Lung (tissue), 12 donors: ENCODE measurements around the gene VSIG10. TPM values are rescaled to one million over a fixed set of nuclear protein-coding genes. Genes with fewer than 3 reads are reported as not detected.
A peak's percentile ranks its signal among the peaks of the same experiment; 100 is the strongest.

Source experiments
- ATAC-seq: fragments of 200-7000 bp; cut with Tn5 transposase; one replicate; pipeline ENCODE4 v1.9.1; 2020; ENCODE audit warnings: moderate number of reproducible peaks; ENCODE audit not compliant: insufficient read depth, low FRiP score
- DNase-seq, 3 donors: peaks; one replicate each; pipeline ENCODE4 v3.0.0-alpha.2; 2013 to 2017
- H3K27ac ChIP-seq, 2 donors: one replicate each; pipeline ENCODE4 v1.5.1; 2013; ENCODE audit warnings: mild to moderate bottlenecking in 2 of 2, moderate library complexity in 2 of 2, control low read depth in 1 of 2, inconsistent platforms in 1 of 2, low read depth in 1 of 2, low read length in 1 of 2
- H3K27me3 ChIP-seq, 3 donors: one replicate each; pipeline ENCODE4 v1.5.1; 2013; ENCODE audit warnings: low read length in 2 of 3; ENCODE audit not compliant: control insufficient read depth in 3 of 3, insufficient read depth in 3 of 3
- H3K36me3 ChIP-seq, 4 donors: one replicate each; pipeline ENCODE4 v1.5.1; 2013; ENCODE audit warnings: low read length in 4 of 4, mild to moderate bottlenecking in 1 of 4, moderate library complexity in 1 of 4; ENCODE audit not compliant: control insufficient read depth in 4 of 4, insufficient read depth in 4 of 4
- H3K4me1 ChIP-seq, 5 donors: one replicate each; pipeline ENCODE4 v1.5.1; 2013; ENCODE audit warnings: low read length in 5 of 5, mild to moderate bottlenecking in 2 of 5, moderate library complexity in 1 of 5; ENCODE audit not compliant: control insufficient read depth in 5 of 5, insufficient read depth in 5 of 5
- H3K4me3 ChIP-seq: one replicate; pipeline ENCODE4 v1.5.1; 2013; ENCODE audit warnings: mild to moderate bottlenecking, control low read depth, moderate library complexity
- H3K9ac ChIP-seq, 2 donors: one replicate each; pipeline ENCODE4 v1.5.1; 2013; ENCODE audit warnings: low read length in 2 of 2, control low read depth in 1 of 2; ENCODE audit not compliant: insufficient read depth in 1 of 2
- H3K9me3 ChIP-seq, 4 donors: one replicate each; pipeline ENCODE4 v1.5.1; 2013; ENCODE audit warnings: low read length in 3 of 4, mild to moderate bottlenecking in 1 of 4, moderate library complexity in 1 of 4; ENCODE audit not compliant: control insufficient read depth in 4 of 4, insufficient read depth in 3 of 4
- CTCF ChIP-seq: IDR thresholded peaks from 2 replicates; pipeline ENCODE4 v1.5.1; 2012; ENCODE audit warnings: mild to moderate bottlenecking; ENCODE audit errors: control extremely low read depth, extremely low read depth
- WGBS, 2 donors: extraction: QIAGEN DNeasy Blood & Tissue Kit; methylation state at CpG; one replicate each; pipeline ENCODE4 v1.1.7; 2013; 5-methylcytosine and 5-hydroxymethylcytosine counted together
- polyA plus RNA-seq, 2 donors: library from polyadenylated mRNA; stranded (reverse); fragments of 200-250 nt; gene quantifications; one replicate each; pipeline ENCODE4 v1.2.1, GENCODE V29; 2013
- total RNA-seq, 2 donors: library from RNA; depleted of rRNA in 1 of 2; stranded (reverse); fragments of >200 nt in 1 of 2; gene quantifications; one replicate each; pipeline ENCODE4 v1.2.1, GENCODE V29; 2014 to 2021
- donor health status: control.
- donor health status: control.
- donor health status: Bipolar disorder and iron deficiency.
- donor health status: healthy.
- donor health status: DM: yes; HTN: yes; CAD: no.

Gene VSIG10
- total and polyA plus RNA-seq, 4 donors: 11.0 to 51.4 (median 32.2) TPM

- Histone ChIP-seq H3K36me3 (peaks cover 41 to 68% (median 58%) of the 10 kb centered on the region in 4 donors), H3K9me3 (no peaks in the 10 kb centered on the region), H3K27ac (no peak overlapping the region), H3K4me1 (no peaks in the 10 kb centered on the region), H3K9ac (no peak overlapping the region), H3K4me3 (no peak overlapping the region), H3K27me3 (no peaks in the 10 kb centered on the region)
- no peak for DNase-seq
- TF ChIP-seq CTCF: no peak
- ATAC-seq: no peak
- WGBS, 2 donors: 70 to 80% methylated on average over 6 of the region's 6 CpGs
Observed at GRCh38 chr12:118038137-118038536, 65.7 kb downstream of the VSIG10 start.

- peaks cover 37 to 68% (median 52%) of the 10 kb centered on the region in 4 donors for H3K36me3 ChIP-seq
- H3K9me3 ChIP-seq: no peaks in the 10 kb centered on the region
- H3K27me3 ChIP-seq: no peaks in the 10 kb centered on the region
- TF ChIP-seq CTCF: no peak
- ATAC-seq (no peak), DNase-seq (no peak)
- no peak overlapping the region for H3K27ac ChIP-seq
- H3K4me1 ChIP-seq: no peaks in the 10 kb centered on the region
- no peak overlapping the region for H3K9ac ChIP-seq
- WGBS, 2 donors: 94% methylated on average over 11 of the region's 11 CpGs
- no peak overlapping the region for H3K4me3 ChIP-seq
Observed at GRCh38 chr12:118036672-118037411, 67.0 kb downstream of the VSIG10 start.

GRCh38 chr12:118035190-118036041, 68.4 kb downstream of the VSIG10 start:
- no peak for ATAC-seq
- Histone ChIP-seq H3K4me1 (no peaks in the 10 kb centered on the region), H3K4me3 (no peak overlapping the region), H3K9ac (no peak overlapping the region), H3K9me3 (no peaks in the 10 kb centered on the region), H3K27me3 (no peaks in the 10 kb centered on the region), H3K27ac (no peak overlapping the region), H3K36me3 (peaks cover 33 to 63% (median 50%) of the 10 kb centered on the region in 4 donors)
- WGBS, 2 donors: 83 to 91% methylated on average over 9 of the region's 9 CpGs
- peak in 1 of 3 donors; percentile 10 for DNase-seq
- TF ChIP-seq CTCF: no peak
